ENCODE measurements around the gene PAM16.

Gene PAM16

DNA sequence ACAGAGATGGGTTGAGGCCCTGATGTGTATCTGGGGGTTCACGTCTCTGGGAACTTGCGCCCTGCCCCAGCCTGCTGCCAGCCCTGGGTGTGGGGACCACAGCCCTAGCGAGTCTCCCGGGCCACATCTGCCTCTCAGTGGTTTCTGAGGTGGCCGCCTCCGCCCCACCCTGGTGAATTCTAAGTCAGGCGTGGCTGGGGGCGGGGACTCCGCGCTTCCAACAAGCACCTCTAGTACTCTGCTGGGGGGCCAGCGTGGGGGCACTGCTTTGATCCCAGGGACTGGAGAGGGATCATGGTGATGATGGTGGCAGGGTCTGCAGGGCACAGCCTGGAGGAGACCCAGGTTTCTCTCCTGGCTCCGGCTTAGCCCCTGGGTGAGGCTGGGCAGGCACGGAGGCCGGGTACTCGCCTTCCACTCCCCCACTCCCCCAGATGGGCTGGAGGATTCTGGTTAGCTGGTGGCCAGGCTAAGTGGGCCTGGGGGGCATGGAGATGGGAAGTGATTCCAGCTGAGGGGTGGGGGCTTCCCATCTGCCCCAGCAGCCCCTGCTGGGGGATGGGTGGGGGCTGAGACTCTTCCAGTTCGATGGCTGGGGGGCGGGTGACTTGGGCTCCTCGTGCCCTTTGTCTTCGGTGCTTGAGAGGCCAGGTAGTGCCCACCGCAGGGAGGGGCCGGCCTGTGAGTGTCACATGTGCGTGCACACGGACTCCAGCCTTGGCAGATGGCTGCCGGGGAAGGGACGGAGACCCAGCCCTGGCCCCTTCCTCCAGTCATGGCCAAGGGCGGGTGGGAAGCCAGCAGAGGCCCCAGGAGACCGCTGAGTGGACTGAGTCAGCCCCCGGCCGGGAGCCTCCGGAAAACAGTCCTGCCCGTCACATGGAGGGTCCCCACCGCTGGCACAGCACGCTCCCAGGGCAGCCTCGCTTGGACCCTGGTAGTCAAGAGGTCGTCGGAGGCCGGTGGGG, 31.4 kb downstream of the PAM16 start:
- DNase-seq (ENCODE audit: low read depth): no peak

DNA sequence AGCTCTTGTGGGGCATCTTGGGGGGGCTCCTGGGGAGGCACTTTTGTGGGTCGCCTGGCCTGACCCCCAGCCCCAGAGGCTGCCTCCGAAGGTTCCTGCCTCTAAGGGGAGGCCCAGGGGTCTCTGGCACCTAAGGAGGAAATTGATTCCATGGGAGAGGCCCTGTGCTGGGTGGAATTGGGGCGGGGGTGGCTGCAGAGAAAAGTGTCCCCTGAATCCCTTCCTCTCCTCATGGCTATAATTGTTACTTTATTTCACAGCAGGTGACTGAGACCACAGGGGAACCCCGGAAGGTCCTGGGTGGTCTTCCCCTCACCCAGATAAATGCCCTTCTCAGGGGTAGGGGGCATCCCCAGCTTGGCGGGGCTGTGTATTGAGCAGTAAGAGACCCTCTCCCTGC, 32.2 kb downstream of the PAM16 start:
- no peak for DNase-seq (ENCODE audit: low read depth)

DNA sequence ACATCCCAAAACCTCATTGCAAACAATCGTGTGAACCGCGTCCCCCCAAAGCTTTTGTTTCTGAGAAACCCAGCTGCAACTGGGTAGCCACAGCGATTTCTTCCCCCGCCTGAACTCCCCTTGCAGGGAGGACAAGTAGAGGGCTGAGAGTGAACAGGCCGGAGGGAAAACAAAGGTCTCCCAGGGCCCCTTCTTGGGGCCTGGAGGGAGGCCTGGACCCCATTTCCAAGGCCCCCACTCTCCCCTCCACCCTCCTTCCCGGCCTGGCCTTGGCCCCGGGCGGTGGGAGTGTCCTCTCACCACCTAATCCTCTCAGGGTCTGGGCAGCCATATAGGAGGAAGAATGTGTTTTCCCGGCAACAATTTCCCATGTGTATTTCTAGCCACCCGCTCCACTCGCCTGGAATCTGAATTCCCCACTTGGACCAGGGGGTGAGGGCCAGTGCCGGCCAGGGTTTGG, 32.6 kb downstream of the PAM16 start:
- no peak for DNase-seq (ENCODE audit: low read depth)

DNA sequence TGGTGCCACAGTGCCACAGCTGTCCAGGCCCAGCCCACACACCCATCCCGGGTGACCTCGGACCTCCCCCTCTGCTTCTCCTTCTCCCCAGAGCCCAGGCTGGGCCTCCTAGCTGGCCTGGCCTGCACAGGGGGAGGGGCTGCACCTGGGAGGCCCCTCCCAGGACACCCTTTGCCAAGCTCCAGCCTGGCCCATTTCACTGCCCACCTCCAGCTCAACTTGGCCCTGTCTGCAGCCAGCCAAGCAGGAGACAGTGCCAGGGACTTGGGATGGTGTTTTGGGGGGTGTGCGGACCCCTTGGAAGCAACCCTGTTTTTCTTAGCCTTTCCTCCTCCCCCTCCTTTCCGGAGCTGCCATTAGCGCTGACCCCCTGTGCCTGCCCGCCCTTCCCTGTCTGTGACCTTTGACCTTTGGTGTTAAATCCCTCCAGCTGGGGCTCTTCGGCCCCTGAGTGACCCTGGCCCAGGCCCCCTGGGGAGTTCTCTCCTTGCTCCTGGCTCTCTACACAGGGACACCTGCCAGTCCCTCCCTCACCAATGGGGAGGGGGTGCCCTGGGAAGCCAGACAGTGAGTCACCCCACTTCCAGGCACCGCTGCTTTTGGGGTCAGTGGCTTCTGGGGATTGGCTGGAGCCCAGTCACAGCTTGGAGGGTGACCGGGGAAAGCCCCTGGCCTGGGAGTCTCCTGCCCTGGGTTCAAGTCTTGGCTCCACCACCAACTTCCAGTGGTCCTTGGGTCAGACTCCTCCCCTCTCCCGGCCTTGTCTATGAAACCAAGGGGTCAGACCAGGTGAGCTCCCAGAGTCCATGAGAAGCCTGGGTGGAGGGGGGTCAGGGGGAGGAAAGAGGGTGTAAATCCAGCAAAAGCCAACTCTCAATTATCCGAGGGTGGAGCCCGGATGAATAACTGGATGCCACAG, 33.3 kb downstream of the PAM16 start:
- no peak for DNase-seq (ENCODE audit: low read depth)

DNA sequence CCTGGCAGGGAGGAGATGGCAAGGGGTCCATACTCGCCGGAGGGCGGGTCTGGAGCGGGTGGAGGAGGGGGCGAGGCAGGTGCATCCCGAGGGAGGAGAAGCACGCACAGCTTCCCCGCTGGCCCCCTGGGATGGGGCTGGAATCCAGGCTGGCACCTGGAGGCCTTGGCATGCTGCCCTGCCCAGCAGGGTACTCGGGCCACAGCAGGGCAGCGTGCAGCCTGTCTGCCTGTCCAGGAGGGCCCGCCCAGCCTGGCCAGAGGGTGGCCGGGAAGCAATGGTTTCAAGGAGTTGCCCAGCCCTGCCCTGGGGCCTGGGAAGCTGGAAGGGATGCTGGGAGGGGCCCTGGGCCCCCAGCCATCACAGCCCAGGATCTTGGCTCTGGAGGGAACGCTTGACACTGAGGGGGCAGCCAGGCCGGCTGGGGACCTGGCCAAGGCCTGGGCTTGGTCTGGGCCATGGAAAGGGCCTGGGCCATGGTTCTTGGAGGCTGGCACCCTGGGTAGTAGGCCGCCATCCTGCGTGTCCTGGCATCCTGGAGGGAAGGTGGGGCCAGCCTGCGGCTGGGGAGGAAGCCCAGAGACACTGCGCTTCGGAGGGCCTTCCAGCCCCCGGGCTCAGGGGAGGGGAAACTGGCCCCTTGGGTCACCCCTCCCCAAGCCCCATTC, 34.1 kb downstream of the PAM16 start:
- no peak for DNase-seq (ENCODE audit: low read depth)

DNA sequence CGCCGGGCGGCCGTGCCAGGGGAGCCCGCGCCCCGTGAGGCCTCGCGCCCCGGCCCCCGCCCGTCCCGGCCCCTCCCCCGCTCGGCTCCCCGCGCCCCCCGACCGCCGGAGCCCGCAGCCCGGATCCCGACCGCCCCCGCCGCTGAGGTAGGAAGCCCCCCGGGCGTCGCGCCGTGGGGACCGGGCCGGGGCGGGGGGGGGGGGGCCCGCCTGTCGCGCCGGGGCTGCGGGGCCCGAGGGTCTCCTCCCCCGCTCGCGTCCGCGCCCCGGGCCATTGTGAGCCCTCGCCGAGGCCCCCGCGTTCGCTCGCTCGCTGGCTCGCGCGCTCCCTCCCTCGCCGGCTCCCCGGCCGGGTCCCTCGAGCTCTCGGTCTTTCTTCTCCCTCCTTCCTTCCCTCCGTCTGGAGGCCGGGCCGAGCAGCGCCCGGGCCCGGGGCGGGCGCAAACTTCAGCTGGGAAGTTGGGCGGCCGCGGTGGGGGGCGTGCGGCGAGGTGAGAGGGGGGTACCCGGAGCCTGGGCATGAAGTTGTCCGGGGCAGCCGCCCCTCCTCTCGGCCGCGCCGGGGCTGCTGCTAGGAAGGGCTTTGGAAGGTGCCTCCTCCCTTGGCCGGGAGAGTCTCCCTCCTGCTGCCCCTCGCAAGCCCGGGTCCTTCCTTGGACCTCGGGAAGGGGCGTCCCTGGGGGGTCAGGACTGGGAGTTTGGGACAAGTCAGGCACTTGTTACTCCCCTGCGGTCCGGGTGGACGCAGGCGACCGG, 34.8 kb downstream of the PAM16 start:
- DNase-seq (ENCODE audit: low read depth): no peak

DNA sequence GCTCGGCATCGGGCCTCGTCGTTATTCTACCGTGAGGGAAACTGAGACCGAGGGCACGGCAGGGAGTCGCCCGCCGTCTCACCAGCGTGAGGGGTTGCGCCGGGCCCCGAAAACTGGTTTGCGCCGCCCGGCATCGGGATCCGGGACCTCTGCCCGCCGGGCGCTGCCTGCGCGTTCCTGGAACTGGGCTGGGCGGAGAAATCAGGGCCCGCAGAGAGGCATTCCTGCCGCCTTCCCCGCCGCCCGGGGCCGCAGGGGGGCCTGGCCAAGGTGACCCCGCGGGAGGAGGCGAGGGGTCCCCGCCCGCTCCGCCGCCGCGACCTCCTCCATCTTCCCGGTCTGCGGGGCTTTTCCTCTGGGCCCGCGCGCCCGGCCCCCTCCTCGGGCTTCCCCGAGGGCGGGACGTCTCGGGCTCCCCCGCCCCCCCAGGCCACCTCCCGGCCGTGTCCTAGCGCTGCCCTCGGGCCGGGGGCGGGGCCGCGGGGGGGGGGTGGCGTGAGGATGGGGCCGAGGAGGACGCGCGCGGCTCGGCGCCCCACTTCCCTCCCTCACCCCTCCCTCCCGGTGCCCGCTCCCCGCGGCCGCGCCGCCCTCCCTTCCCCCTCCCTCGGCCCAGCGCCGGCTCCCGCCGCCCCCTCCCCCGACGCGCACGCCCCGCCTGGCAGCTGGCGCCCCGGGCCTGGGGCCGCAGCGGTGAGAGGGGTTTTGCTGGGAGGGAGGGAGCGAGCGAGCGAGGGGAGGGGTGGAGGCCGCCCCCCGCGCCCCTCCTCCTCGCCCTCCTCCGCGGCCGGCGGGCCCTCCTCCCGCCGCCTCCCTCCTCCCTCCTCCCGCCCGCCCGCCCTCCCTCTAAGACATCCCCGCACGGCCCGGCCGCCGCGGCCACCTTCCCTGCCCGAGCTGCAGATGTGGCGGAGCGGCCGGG, 35.7 kb downstream of the PAM16 start, which contains the start of gene GLIS2:
Gene GLIS2 (plus strand): TSS at position 882 of the 922 bp plus-strand sequence. CDS start 16,214 bp downstream, outside the sequence.
- DNase-seq (ENCODE audit: low read depth): no peak

DNA sequence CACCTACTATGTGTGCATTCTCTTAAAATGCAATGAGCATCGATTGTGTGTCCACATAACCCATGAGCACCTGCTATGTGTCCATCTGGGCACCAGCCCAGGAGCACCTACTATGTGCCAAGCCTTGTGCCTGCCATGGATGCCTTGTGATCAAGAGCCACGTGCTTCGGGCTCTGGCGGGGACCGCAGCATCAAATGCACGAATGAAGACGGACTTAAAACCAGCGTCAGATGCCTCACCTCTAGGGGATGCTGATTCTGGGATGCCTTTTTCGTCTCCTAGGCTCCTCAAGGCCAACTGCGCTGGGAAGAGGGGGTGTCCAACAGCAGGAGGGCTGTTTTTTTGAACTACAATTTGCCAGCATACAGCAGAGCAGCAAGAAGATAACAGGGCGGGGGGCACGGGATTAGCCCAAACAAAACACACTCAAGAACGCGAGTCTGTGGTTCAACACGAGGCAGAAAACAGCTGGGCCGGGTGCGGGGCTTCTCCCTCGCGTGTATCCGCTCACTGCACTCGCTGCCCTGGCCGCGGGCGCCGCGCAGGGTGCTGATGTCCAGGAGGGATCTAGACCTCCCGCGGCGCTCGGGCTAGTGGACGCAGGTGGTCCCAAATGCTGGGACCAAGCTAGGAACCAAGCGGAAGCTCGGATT, 36.5 kb downstream of the PAM16 start:
- no peak for DNase-seq (ENCODE audit: low read depth)

DNA sequence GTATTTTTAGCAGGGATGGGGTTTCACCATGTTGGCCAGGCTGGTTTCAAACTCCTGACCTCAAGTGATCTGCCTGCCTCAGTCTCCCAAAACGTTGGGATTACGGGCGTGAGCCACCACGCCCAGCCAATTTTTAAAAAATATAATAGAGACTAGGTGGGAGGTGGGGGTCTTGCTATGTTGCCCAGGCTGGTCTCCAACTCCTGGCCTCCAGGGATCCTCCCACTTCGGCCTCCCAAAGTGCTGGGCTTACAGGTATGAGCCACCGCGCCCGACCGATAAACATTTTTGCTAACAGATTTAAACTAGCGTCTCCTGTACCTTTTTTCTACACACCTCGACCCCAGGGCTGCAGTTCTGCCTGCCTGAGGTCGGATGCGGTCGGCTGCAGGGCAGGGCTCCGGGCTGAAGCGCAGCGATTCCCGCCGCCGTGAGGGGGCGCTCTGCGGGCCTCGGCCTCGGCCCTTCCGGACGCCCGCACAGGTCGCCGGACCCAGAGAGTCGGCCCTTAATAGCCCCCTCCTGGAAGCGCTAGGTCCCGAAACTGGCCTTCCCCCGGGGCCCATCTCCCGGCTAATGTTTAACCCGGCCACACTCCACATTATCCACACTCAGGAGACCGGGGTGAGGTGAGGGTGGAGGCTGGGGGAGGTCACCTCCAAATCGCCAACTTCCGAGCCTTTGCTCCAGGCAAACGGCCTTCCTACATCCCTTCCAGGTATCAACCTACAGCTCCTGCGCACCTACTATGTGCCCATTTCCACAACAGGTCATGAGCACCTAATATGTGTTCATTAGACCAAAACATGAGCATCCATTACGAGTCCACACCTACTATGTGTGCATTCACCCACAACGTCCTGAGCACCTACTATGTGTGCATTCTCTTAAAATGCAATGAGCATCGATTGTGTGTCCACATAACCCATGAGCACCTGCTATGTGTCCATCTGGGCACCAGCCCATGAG, 37.3 kb downstream of the PAM16 start:
- no peak for DNase-seq (ENCODE audit: low read depth)

DNA sequence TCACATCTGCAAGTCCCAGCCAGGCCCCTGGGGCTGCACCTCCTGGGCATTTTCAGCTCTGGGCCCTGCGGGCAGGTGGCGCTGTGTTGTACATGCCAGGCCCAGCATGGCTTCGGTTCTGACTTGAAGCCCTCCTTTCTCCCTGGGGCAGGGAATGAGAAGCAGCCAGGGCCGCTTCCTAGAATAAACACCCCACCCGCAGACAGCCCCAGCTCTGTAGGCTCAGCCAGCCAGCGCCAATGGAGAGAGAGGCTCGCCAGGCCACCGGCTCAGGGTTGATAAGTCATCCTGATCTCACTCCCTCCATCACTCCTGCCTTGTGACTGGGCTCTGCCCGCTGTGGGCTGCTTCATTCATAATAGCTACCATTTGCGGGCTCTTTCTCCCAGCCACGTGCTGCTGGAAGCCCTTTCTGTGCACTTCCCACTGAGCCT, 41.3 kb downstream of the PAM16 start:
- no peak for DNase-seq (ENCODE audit: low read depth)

DNA sequence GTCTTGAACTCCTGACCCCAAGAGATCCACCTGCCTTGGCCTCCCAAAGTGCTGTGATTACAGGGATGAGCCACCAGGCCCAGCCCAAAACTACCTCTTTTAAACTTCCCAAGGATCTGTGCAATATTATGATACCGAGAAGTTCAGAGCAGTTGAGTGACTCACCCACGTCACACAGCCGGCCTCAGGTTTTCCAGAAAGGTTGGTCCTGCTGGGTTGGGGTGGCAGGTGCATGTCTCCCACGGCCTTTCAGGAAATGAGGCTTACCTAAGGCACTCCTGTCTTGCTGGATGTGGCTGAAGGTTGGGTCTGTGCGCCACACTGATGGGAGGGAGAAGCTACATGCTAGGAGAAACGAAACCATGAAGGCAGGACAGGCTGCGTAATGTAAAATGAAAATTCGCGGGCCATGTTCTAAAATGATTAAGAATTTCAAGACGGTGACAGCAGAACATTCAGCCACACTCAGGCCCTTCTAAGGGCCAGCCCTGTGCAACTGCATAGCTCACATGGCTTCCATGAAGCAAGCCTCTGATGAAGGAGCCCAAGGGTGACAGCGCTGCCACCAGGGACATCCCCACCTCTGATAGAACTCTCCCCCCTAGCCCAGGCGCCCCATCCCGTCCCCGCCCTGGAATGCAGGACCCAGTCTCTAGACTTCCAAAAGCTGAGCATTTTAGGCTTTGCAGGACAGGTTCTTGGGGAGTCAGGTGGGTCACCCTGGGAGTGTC, 41.9 kb downstream of the PAM16 start:
- DNase-seq (ENCODE audit: low read depth): no peak

DNA sequence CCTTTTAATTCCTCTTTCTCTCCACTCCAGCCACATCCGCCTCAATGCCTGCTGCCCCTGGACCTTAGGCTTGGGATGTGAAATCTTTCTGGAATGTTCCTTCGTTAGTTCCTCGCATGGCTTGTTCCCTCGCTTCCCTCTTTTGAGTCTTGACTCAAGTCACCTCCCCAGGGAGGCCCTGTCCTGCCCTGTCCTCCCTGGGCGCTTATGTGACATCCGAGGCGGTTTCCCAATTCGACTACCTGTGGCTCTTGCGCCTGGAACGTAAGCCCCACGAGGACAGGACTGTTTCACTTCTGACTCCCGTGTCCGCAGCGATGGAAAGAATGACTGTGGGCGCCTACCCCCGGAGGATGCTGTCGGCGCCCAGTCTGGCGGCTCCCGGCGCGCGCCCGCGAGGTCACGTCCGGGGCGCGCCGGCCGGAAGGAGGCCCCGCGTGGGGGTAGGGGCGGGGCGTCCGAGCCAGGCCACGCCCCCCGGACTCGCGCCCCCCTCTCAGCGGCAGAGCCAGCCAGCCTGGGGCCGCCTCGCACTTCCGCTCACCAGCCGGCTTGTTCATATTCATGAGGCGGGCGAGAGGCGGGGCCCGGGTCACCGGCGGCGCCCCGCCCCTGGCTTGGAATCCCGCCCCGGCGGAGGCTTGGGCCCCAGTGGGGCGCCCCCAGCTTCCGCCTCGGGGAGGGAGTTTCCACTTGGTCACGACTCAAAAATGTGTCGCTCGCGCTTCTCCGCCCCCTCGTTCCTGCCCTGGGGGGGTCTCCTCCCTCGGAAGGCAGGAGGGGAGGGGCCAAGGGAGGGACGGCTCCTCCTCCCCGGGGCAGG, 43.7 kb downstream of the PAM16 start:
- DNase-seq (ENCODE audit: low read depth): peak; percentile 87

DNA sequence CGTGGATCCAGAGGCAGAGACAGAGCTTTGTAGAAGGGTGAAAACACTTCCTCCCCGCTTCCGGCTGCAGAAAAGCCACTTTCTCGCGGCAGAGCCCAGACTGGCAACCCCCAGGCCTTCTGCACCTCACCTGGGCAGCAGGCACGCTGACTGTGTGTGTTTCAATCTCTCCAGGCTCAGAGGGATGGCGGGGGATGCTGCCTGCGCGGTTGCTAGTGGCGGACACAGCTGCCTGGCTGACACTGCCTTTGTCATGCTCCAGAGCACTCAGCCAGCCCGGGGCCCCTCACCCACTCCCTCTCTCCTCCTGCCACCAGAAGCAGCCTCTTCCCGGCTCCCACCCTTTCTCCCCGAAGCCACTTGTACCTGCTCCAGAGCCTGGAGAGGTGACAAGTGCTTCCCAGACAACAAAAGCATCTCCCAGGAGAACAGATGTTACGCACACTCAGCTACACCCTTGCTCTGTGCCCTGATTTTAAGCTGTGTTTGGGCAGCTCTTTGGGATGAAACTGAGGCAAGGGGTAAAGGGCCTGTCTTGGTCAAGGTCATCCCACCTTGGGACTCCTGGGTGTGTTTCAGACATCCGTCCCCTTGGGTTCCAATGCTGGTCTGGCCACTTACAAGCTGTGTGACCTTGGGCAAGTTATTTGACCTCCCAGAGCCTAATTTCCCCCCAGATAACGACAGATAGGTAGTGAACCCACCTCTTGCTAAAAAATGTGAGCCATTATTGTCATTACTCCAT, 44.5 kb downstream of the PAM16 start:
- DNase-seq (ENCODE audit: low read depth): no peak

DNA sequence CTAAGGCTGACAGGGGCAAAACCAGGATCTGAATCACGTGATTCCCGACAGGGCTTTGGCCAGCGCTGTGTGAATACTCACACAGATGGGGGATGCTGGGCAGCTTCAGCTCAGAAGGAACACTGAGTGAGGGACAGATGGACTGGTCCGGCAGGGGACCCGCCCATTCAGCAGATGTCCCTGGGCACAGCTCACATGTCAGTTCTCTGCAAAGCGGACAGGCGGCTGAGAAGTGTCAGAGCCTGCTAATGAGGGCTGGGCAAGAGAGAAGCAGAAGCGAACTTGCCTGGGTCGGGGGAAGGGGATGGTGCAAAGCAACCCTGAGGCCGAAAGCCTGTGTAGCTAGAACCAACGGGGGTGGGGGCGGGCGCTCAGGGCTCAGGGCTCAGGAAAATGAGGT, 47.1 kb downstream of the PAM16 start:
- no peak for DNase-seq (ENCODE audit: low read depth)

DNA sequence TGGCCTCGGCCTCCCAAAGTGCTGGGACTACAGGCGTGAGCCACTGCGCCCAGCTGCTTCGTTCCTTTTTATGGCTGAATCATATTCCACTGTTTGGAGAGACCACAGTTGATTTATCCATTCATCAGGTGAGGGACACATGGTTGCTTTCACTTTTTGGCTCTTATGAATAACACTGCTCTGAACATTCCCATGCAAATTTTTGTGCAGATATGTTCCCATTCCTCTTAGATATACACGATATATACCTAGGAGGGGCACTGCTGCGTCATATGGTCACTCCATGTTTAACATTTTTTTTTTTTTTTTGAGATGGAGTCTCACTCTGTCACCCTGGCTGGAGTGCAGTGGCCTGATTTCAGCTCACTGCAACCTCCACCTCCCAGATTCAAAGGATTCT, 49.2 kb downstream of the PAM16 start:
- DNase-seq (ENCODE audit: low read depth): no peak

DNA sequence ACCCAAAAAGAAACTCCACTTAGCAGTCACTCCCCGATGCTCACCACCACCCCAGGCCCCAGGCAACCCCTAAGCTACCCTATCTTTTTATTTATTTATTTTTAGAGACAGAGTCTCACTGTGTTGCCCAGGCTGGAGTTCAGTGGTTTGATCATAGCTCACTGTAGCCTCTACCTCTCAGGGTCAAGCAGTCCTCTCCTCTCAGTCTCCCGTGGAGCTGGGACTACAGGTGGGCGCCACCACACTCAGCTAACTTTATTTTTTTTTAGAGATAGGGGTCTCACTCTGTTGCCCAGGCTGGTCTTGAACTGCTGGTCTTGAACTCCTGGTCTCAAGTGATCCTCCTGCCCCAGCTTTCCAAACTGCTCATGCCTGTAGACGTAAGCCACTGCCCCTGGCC, 49.9 kb downstream of the PAM16 start:
- DNase-seq (ENCODE audit: low read depth): no peak
